GM21528 (cell line): ENCODE data around the gene LRRC8C.
"Not testable (repeated sequence)": the region's sequence is repeated elsewhere in the genome, so short reads cannot be mapped to it uniquely, and the experiment has no call there.

Experiments used
- ATAC-seq: cut with Tn5 transposase; IDR thresholded peaks from one replicate; pipeline ENCODE4 v1.9.1; 2021; ENCODE audit warnings: mild to moderate bottlenecking, moderate library complexity; ENCODE audit not compliant: unreplicated experiment, low FRiP score

The LRRC8C gene

GRCh38 chr1:89607586-89608318 is 25.2 kb upstream of the LRRC8C start:
- ATAC-seq, result no peak

GRCh38 chr1:89608319-89608983 is 24.5 kb upstream of the LRRC8C start:
- ATAC-seq, result no peak

GRCh38 chr1:89608984-89609725 is 23.8 kb upstream of the LRRC8C start:
- no peak for ATAC-seq

- ATAC-seq, result no peak
Measured at GRCh38 chr1:89609781-89610456, 23.0 kb upstream of the LRRC8C start.

GRCh38 chr1:89610457-89611011 is 22.4 kb upstream of the LRRC8C start:
- ATAC-seq, result no peak

- peak; percentile 98 for ATAC-seq
Measured at GRCh38 chr1:89611721-89612120, 21.2 kb upstream of the LRRC8C start.

- no peak for ATAC-seq
Measured at GRCh38 chr1:89613928-89614327, 19.0 kb upstream of the LRRC8C start.

- ATAC-seq, result no peak
Measured at GRCh38 chr1:89615676-89616598, 17.0 kb upstream of the LRRC8C start.

- ATAC-seq, result no peak
Measured at GRCh38 chr1:89616844-89617627, 15.9 kb upstream of the LRRC8C start.

- ATAC-seq, result no peak
Measured at GRCh38 chr1:89620664-89621063, 12.3 kb upstream of the LRRC8C start.

GRCh38 chr1:89622895-89623294 is 10.0 kb upstream of the LRRC8C start:
- no peak for ATAC-seq

- no peak for ATAC-seq
Measured at GRCh38 chr1:89624314-89624713, 8.6 kb upstream of the LRRC8C start.

- ATAC-seq, result no peak
Measured at GRCh38 chr1:89624715-89625323, 8.1 kb upstream of the LRRC8C start.

- ATAC-seq, result no peak
Measured at GRCh38 chr1:89627596-89627962, 5.3 kb upstream of the LRRC8C start.

- ATAC-seq, result no peak
Measured at GRCh38 chr1:89629146-89629545, 3.8 kb upstream of the LRRC8C start.

- not testable (repeated sequence) for ATAC-seq
Measured at GRCh38 chr1:89629600-89629999, 3.3 kb upstream of the LRRC8C start.

- ATAC-seq, result no peak
Measured at GRCh38 chr1:89630048-89630447, 2.9 kb upstream of the LRRC8C start.
